ENCODE measurements around the gene TXK.

TXK gene

GRCh38 chr4:48064349-48064748 is 69.7 kb downstream of the TXK start:
- Histone ChIP-seq H3K27ac (replicated peaks) (no peak overlapping the region), H3K4me3 (replicated peaks; ENCODE audit: insufficient read depth, low read length) (no peak overlapping the region), H3K27me3 (ENCODE audit: insufficient read depth, poor library complexity, severe bottlenecking) (no peaks in the 10 kb centered on the region)
- DNase-seq (ENCODE audit: low read depth in 1 of 2, low spot score in 1 of 2) = no peak
- TF ChIP-seq, protein P1, sequence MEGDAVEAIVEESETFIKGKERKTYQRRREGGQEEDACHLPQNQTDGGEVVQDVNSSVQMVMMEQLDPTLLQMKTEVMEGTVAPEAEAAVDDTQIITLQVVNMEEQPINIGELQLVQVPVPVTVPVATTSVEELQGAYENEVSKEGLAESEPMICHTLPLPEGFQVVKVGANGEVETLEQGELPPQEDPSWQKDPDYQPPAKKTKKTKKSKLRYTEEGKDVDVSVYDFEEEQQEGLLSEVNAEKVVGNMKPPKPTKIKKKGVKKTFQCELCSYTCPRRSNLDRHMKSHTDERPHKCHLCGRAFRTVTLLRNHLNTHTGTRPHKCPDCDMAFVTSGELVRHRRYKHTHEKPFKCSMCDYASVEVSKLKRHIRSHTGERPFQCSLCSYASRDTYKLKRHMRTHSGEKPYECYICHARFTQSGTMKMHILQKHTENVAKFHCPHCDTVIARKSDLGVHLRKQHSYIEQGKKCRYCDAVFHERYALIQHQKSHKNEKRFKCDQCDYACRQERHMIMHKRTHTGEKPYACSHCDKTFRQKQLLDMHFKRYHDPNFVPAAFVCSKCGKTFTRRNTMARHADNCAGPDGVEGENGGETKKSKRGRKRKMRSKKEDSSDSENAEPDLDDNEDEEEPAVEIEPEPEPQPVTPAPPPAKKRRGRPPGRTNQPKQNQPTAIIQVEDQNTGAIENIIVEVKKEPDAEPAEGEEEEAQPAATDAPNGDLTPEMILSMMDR (IDR thresholded peaks at IDR 0.05; ENCODE audit: insufficient read depth, low read length) = no peak
- TF ChIP-seq POLR2AphosphoS5 (IDR thresholded peaks at IDR 0.05; ENCODE audit: low read depth) = no peak
- TF ChIP-seq REST (IDR thresholded peaks at IDR 0.05; ENCODE audit: insufficient replicate concordance, low read depth) = no peak
- no peak for TF ChIP-seq SPI1 (IDR thresholded peaks at IDR 0.05; ENCODE audit: borderline replicate concordance, low read depth)
- no peak for TF ChIP-seq GABPA (IDR thresholded peaks at IDR 0.05; ENCODE audit: low read depth)

DNA sequence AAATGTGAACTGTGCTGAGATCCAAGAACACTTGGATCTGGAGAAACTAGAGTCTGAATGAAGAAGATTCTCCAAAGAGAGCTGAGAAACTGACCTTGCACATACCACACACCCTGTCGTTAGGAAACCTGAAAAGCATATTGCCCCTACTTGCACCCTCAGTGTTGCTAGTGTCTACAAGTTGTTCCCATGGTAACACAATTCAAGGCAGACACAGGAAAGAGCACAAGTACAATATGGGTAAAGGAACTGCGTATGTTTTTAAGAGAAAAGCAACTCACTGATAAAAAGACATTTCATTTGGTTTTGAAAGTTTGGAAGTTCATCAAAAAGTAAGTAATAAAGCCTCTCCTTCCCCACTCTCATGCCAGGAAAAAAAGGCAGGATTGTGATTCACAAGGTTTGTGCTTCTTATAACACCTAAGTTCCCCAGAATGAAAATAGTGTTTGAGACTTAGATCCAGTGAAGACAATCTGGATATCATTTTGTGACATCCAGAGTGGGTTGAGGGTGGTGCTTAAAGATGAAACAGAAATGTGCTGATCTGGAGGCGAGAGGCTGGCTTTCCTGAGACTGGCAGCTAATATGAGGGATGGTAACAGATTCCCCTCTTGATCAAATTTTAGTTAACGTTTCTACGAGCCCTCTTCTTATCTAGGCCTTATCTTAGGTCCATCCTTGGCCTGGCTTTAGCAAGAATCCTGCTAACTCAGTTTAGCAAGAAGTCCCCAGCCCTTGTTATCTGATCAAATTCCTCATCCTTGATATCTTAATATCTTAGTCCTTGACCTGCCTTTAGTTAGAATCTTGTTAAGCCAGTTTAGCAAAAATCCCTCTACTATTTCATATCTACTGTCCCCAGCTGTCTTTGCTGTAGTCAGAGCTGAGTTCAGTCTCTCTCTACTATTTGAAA is 75.2 kb downstream of the TXK start:
- DNase-seq (ENCODE audit: low read depth in 1 of 2, low spot score in 1 of 2) = no peak
- Histone ChIP-seq H3K27ac (replicated peaks) (no peak overlapping the region), H3K27me3 (ENCODE audit: insufficient read depth, poor library complexity, severe bottlenecking) (no peaks in the 10 kb centered on the region), H3K4me3 (replicated peaks; ENCODE audit: insufficient read depth, low read length) (no peak overlapping the region)
- no peak for TF ChIP-seq REST (IDR thresholded peaks at IDR 0.05; ENCODE audit: insufficient replicate concordance, low read depth)

GRCh38 chr4:48051078-48051477 is 83.0 kb downstream of the TXK start:
- TF ChIP-seq SPI1 (IDR thresholded peaks at IDR 0.05; ENCODE audit: borderline replicate concordance, low read depth) (no peak), REST (IDR thresholded peaks at IDR 0.05; ENCODE audit: insufficient replicate concordance, low read depth) (no peak), GABPA (IDR thresholded peaks at IDR 0.05; ENCODE audit: low read depth) (no peak), POLR2AphosphoS5 (IDR thresholded peaks at IDR 0.05; ENCODE audit: low read depth) (no peak)
- TF ChIP-seq, protein P1 (IDR thresholded peaks at IDR 0.05; ENCODE audit: insufficient read depth, low read length) = no peak
- no peak for DNase-seq (ENCODE audit: low read depth in 1 of 2, low spot score in 1 of 2)
- Histone ChIP-seq H3K27ac (replicated peaks) (no peak overlapping the region), H3K27me3 (ENCODE audit: insufficient read depth, poor library complexity, severe bottlenecking) (no peaks in the 10 kb centered on the region), H3K4me3 (replicated peaks; ENCODE audit: insufficient read depth, low read length) (no peak overlapping the region)
